ENCODE data around the gene PHEX.

The PHEX gene

GRCh38 chrX:22041907-22042530, 9.9 kb downstream of the PHEX start:
- DNase-seq: no peak

- DNase-seq: no peak
Measured at GRCh38 chrX:22043872-22044271, 11.7 kb downstream of the PHEX start.

GRCh38 chrX:22047468-22047867, 15.3 kb downstream of the PHEX start:
- no peak for DNase-seq

- no peak for DNase-seq
Measured at GRCh38 chrX:22053481-22053880, 21.4 kb downstream of the PHEX start.

- DNase-seq: no peak
Measured at GRCh38 chrX:22056235-22056634, 24.1 kb downstream of the PHEX start.

DNA sequence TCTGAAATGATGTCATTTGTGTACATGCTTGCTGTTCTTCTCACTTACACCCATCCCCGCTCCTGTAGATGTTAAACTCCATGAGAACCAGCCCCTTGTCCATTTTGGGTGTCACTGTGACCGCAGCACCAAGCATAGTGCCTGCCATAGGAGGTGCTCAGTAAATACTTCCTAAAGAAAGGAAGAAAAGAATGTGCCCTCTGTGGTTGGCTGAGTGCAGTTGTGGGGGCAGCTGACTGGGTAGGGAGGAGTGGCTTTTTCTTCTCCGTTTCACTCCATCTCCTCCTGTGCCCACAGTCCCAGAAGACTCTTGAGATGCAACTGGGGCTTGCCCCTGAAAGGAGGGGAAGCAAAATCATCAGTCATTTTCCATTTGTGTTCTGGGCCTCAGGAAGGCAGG, 25.5 kb downstream of the PHEX start:
- DNase-seq: no peak

DNA sequence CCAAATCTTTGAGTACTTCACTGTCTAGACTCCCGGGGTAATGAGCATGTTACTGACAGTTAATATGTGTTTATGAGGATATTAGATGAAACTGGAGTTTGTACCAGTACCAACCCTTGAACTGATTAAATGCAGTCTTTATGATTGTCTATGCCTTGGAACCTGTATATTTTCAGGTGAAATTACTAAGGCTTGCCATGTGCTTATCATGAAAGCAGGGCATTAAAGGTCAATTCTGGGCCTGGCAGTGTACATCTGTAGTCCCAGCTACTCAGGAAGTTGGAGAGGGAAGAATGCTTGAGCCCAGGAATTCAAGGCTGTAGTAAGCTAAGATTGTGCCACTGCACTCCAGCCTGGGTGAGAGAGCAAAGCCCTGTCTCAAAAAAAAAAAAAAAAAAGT, 27.6 kb downstream of the PHEX start:
- DNase-seq: no peak

DNA sequence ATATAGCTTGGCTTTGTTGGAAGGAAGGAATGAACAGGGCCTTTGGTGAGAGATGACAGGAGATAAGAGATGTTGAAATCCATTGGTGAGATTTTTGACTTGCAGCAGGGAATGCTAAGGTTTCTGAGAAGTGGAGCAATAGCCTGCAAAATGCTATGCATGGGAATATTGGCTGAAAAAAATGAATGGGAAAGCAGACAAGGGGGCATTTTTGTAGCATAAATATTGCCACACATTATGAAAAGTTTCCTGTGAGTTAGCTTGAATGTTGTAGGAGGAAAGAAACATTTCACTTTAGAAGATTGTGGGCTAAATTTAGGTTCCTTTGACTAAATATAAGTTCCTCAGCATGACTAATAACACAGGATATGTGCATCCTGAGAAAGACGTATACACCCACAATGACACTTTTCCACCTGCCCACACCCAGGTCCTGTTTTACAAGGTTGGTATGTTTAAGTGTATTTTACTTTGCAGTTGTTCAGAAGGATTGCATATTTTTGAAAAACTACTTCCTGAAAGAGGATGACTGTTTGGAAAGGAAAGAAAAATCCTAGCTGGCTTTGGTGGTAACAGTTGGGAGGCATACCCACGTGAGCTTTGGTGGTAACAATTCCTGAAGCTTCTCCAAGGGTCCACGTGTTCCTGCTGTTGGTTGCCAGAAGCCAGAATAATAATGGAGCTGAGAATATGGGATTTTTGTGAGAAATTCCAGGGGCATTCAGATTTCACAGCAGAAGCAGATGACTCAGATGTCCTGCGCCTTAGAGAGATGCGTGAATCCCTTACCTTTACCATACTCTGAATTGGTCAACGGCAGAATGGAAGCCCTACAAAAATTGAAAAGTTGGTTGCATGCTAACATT, 28.5 kb downstream of the PHEX start:
- no peak for DNase-seq

- no peak for DNase-seq
Measured at GRCh38 chrX:22063284-22063683, 31.2 kb downstream of the PHEX start.

- DNase-seq: no peak
Measured at GRCh38 chrX:22069586-22069985, 37.5 kb downstream of the PHEX start.

- DNase-seq: no peak
Measured at GRCh38 chrX:22073928-22074327, 41.8 kb downstream of the PHEX start.

- no peak for DNase-seq
Measured at GRCh38 chrX:22078117-22078516, 46.0 kb downstream of the PHEX start.

DNA sequence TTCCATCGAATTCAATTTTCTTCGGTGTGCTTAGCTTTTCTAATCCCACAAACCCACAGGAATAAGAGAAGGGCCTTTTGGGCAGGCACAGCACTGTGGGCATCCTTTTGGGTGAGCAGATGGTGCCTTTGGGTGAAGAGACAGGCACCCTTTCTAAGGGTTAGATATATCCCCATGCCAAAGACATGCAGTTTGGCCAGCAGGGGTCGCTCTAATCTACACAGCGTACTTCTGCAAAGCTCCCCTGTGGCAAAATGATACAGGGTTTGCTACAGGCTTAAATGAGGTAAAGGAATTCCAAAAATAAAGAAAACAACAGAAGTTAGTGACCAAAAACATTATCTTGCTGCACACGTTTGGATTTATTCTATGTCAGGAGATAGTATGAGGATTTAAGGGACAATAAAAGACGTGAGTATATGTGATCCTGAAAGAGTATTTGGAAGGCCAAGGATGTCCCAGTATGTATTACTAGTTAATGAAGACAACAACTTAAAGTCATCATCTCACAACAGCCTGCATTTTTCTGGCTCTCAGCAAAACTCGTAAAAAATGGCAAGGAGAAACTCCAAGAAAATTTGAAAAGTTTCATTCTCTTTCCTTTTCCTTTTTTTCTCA, 49.5 kb downstream of the PHEX start:
- peak; percentile 16 for DNase-seq

DNA sequence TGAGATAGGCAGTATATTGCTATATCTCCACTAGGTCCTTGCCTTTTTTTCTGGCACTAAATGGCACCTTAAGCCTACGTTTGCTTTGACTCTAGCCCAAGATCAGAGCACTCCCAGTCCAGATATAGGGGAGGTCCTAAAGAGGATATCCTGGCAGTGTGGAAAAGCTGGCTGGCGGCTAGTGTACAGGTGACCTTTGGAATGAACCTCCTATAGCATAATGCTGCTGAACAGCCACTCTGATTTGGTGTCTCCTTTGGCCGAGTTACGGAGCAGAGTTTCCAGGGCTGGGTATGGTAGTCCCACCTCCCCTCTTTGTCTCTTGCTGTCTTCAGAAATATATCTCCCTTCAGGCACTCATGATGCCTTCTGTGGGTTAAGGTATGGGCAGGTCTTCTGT, 53.9 kb downstream of the PHEX start:
- no peak for DNase-seq

DNA sequence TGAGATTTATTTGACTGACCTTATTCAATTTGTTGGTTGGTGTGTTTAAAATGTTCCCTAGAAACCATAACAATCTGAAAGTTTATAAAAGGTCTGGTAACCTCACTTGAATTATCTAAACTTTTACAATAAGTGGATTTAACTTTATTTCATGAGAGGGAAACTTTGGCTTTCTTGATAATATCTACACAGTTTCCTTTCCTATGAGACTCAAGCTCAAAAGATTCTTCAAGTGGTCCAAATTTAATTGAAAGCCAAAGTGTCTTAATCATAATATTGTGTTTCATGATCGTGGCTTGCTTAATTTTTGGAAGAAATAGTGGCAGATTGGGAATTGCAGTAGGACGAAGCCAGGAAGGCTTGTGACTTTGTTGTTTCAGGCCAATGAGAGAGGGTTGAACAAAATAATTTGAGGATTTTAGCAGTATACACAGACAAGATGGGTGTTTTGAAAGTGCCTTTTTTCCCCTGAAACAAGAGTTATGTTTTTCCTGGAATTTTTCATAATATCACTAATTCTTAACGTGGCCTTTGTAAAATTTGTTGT, 55.0 kb downstream of the PHEX start:
- no peak for DNase-seq

DNA sequence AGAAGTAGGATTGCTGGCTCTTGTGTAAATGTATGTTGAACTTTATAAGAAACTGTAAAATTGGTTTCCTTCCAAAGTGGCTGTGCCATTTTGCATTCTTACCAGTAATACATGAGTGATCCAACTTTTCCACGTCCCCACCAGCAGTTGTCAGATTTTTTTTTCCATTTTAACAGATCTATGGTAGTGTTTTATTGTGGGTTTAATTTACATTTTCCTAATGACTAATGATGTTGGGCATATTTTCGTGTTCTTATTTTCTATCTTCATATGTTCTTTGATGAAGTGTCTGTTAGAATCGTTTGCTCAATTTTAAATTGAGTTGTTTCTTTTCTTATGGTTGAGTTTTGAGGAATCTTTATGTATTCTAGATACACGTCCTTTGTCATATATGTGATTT, 56.2 kb downstream of the PHEX start:
- no peak for DNase-seq

- DNase-seq: no peak
Measured at GRCh38 chrX:22090181-22090580, 58.1 kb downstream of the PHEX start.

- no peak for DNase-seq
Measured at GRCh38 chrX:22093550-22093949, 61.4 kb downstream of the PHEX start.

GRCh38 chrX:22095286-22095685, 63.2 kb downstream of the PHEX start:
- no peak for DNase-seq

- DNase-seq: no peak
Measured at GRCh38 chrX:22095856-22096255, 63.7 kb downstream of the PHEX start.

DNA sequence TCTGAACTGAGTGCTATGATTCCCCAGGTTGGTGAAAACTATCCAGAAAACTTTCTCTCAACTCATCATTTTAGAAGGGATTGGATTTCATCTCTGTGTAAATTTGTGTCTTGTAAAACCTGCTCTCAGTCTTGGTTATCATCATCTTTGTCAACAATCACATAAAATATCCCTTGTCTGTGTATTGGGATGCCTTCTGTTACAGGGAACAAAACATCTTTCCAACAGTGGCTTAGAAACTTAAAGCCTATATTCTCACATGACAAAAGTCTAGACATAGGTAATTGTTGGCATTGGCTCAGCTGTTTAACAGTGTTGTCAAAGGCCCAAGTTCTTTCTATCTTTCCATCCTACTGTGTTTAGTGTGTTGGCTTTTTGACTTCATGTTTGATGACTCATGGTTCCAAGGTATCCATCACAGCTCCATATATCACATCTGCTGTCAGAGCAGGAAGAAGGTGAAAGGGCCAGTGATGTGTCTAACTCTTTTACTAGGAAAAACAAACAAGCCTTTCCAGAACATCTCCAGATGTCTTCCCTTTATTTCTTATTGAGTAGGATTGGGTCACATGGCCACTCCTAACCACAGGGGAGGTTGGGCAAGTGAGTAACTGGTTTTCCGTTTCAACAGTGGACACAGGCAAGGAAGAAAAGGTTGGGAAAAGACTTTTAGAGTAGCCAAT, 65.0 kb downstream of the PHEX start:
- no peak for DNase-seq

DNA sequence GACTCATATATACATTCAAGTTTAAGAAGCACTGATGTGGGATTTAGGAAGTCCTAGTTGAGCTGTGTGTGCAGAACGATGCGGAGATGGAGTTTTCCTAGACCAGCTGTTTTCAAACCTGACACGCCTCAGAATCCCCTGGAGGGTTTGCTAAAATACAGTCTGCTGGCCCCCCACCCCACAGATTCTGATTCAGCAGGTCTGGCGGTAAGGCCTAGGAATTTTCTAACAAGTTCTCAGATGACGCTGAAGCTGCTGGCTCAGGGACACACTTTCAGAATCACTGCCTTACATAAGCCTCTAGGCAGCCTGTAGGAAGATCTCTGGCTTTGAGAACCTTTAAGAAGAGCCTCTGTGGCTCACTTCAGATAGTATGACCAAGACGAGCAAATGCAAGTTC, 73.1 kb downstream of the PHEX start:
- DNase-seq: no peak

DNA sequence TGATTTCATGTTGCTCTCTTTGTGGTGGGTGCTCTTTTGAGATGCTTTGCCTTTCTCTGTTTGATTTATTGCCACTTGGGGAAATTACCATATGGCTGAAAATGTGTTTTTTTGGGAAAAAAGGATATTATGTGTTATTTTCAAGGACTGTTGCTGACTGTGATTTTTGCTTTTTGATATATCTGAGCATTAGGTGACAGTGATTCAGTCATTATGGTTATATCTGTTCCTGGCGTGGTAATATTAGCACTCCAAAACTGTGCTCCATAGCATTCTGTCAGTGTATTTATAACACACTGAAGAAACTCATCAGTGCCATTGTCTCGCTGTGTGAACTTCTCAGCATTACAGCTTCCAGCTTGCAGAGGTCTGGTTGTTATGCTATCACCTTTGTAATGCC, 73.8 kb downstream of the PHEX start:
- no peak for DNase-seq
